NCI-H345 (cell line): ENCODE results near the gene CD19.
A peak's percentile ranks its signal among the peaks of the same experiment; 100 is the strongest.
"Not testable (repeated sequence)": the region's sequence is repeated elsewhere in the genome, so short reads cannot be mapped to it uniquely, and the experiment has no call there.

Experiments used
- DNase-seq: peaks from one replicate; lab custom pipeline; 2025; lab: John Stamatoyannopoulos, UW

Gene CD19

GRCh38 chr16:28910086-28911031, 21.4 kb upstream of the CD19 start:
- no peak for DNase-seq

GRCh38 chr16:28912558-28912957, 19.2 kb upstream of the CD19 start:
- no peak for DNase-seq

GRCh38 chr16:28913946-28914724, 17.6 kb upstream of the CD19 start:
- DNase-seq = peak; percentile 23

GRCh38 chr16:28915181-28915580, 16.6 kb upstream of the CD19 start:
- DNase-seq = no peak

- no peak for DNase-seq
Observed at GRCh38 chr16:28917095-28917494, 14.7 kb upstream of the CD19 start.

GRCh38 chr16:28918698-28919097, 13.1 kb upstream of the CD19 start:
- DNase-seq = no peak

GRCh38 chr16:28923231-28923587, 8.6 kb upstream of the CD19 start:
- DNase-seq = no peak

- DNase-seq = peak; percentile 72
Observed at GRCh38 chr16:28923652-28924398, 7.9 kb upstream of the CD19 start.

- DNase-seq = no peak
Observed at GRCh38 chr16:28924399-28924761, 7.4 kb upstream of the CD19 start.

GRCh38 chr16:28924762-28925385, 6.9 kb upstream of the CD19 start, which contains the start of gene RABEP2:
Gene RABEP2 (minus strand): TSS chr16:28925238. CDS start chr16:28925163, 75 bp downstream.
- DNase-seq = peak; percentile 99

GRCh38 chr16:28925386-28926228, 6.2 kb upstream of the CD19 start:
- peak; percentile 73 for DNase-seq

- DNase-seq = not testable (repeated sequence)
Observed at GRCh38 chr16:28926284-28926683, 5.5 kb upstream of the CD19 start.

GRCh38 chr16:28927815-28928214, 4.0 kb upstream of the CD19 start:
- DNase-seq = no peak

- DNase-seq = no peak
Observed at GRCh38 chr16:28930203-28930602, 1.6 kb upstream of the CD19 start.

- DNase-seq = no peak
Observed at GRCh38 chr16:28930652-28931051, 1.1 kb upstream of the CD19 start.

- no peak for DNase-seq
Observed at GRCh38 chr16:28932339-28933141, 769 bp downstream of the CD19 start.

- DNase-seq = no peak
Observed at GRCh38 chr16:28933171-28933570, 1.4 kb downstream of the CD19 start.

- DNase-seq = no peak
Observed at GRCh38 chr16:28935346-28935745, 3.6 kb downstream of the CD19 start.

- DNase-seq = peak; percentile 48
Observed at GRCh38 chr16:28935924-28936783, 4.4 kb downstream of the CD19 start.
